Panc1 (cell line): Measurements from ENCODE around the gene CLCN4. TPM values are rescaled to one million over a fixed set of nuclear protein-coding genes. Genes with fewer than 3 reads are reported as not detected.

Experiments
- ATAC-seq: fragments of 200-7000 bp; cut with Tn5 transposase; 2 replicates; pipeline ENCODE4 v1.9.1; 2020; ENCODE audit warnings: mild to moderate bottlenecking, moderate library complexity
- Bru-seq: library from RNA; stranded (reverse); fragments of 400-500 nt; gene quantifications from one replicate; lab custom pipeline; 2021; lab: Mats Ljungman, UMichigan
- BruChase-seq, 2 experiments: library from RNA; stranded (reverse); fragments of 400-500 nt; gene quantifications; one replicate each; lab custom pipeline; 2021; lab: Mats Ljungman, UMichigan
- BruUV-seq: library from RNA; stranded (reverse); fragments of 400-500 nt; replicated peaks from 2 replicates; lab custom pipeline; 2021; lab: Mats Ljungman, UMichigan
- CTCF ChIA-PET: fragments of 300-600 bp; sonication (Branson Sonifier 250); formaldehyde crosslinking; loops from one replicate; lab custom pipeline; 2022; ENCODE audit warnings: antibody characterized with exemption; lab: Charles Lee
- POLR2A ChIA-PET: fragments of 300-600 bp; sonication (Branson Sonifier 250); formaldehyde crosslinking; loops from one replicate; lab custom pipeline; 2022; ENCODE audit warnings: antibody characterized with exemption; lab: Charles Lee
- DNase-seq: peaks from one replicate; pipeline ENCODE4 v3.0.0-alpha.2; 2010; ENCODE audit warnings: low read depth, low spot score
- H3K27ac ChIP-seq: 2 replicates; pipeline ENCODE4 v1.5.1; 2011; ENCODE audit warnings: mild to moderate bottlenecking, low read length, inconsistent platforms
- H3K27me3 ChIP-seq: fragments of 200-500 bp; sonication (Bioruptor generic); 2 replicates; pipeline ENCODE4 v1.6.0; 2014; ENCODE audit warnings: low read length, inconsistent platforms; ENCODE audit not compliant: control insufficient read depth, insufficient read depth
- H3K36me3 ChIP-seq: fragments of 200-500 bp; sonication (Bioruptor generic); 2 replicates; pipeline ENCODE4 v1.5.1; 2014; ENCODE audit warnings: inconsistent platforms, mild to moderate bottlenecking, low read length, moderate library complexity; ENCODE audit not compliant: control insufficient read depth, insufficient read depth
- H3K4me1 ChIP-seq: 2 replicates; pipeline ENCODE4 v1.5.1; 2011; ENCODE audit warnings: inconsistent platforms, mild to moderate bottlenecking, low read length, moderate library complexity; ENCODE audit not compliant: control insufficient read depth, insufficient read depth
- H3K4me3 ChIP-seq, 2 experiments: 2 replicates each; pipeline ENCODE4 v1.5.1; 2011 to 2012; ENCODE audit warnings: low read depth in 2 of 2, low read length in 2 of 2, mild to moderate bottlenecking in 2 of 2, inconsistent platforms in 1 of 2, moderate library complexity in 1 of 2
- H3K9me3 ChIP-seq: fragments of 200-500 bp; sonication (Bioruptor generic); 2 replicates; pipeline ENCODE4 v1.5.1; 2014; ENCODE audit warnings: low read depth, mild to moderate bottlenecking, inconsistent platforms, low read length, moderate library complexity; ENCODE audit not compliant: control insufficient read depth, insufficient read depth
- POLR2AphosphoS5 ChIP-seq: IDR thresholded peaks from 2 replicates; pipeline ENCODE4 v1.6.1; 2012; ENCODE audit warnings: mild to moderate bottlenecking, low read depth, low read length, moderate library complexity
- SIN3A ChIP-seq: IDR thresholded peaks from 2 replicates; pipeline ENCODE4 v1.6.1; 2012; ENCODE audit warnings: low read depth, mild to moderate bottlenecking, low read length, moderate library complexity, borderline replicate concordance; ENCODE audit not compliant: insufficient read depth
- TCF7L2 ChIP-seq: IDR thresholded peaks from 2 replicates; pipeline ENCODE4 v1.6.1; 2011; ENCODE audit warnings: mild to moderate bottlenecking, low read depth, low read length, inconsistent platforms
- in situ Hi-C: cut with HindIII; loops from 2 replicates; pipeline ENCODE4 v1.10.0; 2016; ENCODE audit warnings: low sequenced_read_pairs, low pct_unique_long_range_greater_than_20kb
- intact Hi-C: fragments of 100-400 bp; cut with micrococcal nuclease; formaldehyde crosslinking; loops from one replicate; pipeline ENCODE4 v1.10.0; 2022; ENCODE audit not compliant: unreplicated experiment
- long read RNA-seq: library from polyadenylated mRNA; unstranded; transcript quantifications from one replicate; pipeline ENCODE4 v2.0.0, GENCODE V29; 2021; ENCODE audit not compliant: unreplicated experiment
- polyA plus RNA-seq: library from polyadenylated mRNA; unstranded; fragments of >200 nt; gene quantifications from one replicate; pipeline ENCODE4 v1.2.1, GENCODE V29; 2012; ENCODE audit warnings: missing spikeins; ENCODE audit not compliant: insufficient read length
- total RNA-seq: library from RNA; stranded (reverse); gene quantifications from one replicate; pipeline ENCODE4 v1.2.1, GENCODE V29; 2021; ENCODE audit not compliant: unreplicated experiment
- TF ChIP-seq, protein P1 (sequence below): fragments of 450-650 bp; IDR thresholded peaks from 2 replicates; pipeline ENCODE4 v1.5.1; 2017; ENCODE audit warnings: mild to moderate bottlenecking
- TF ChIP-seq, protein P2 (sequence below), 2 experiments: IDR thresholded peaks; 2 replicates each; pipeline ENCODE4 v1.6.1; 2011 to 2012; ENCODE audit warnings: low read depth in 2 of 2, control low read depth in 1 of 2, low read length in 1 of 2, mild to moderate bottlenecking in 1 of 2, moderate library complexity in 1 of 2; ENCODE audit not compliant: insufficient read depth in 1 of 2

The CLCN4 gene
- total RNA-seq = 2.5 TPM
- 2.9 TPM for polyA plus RNA-seq
- Bru-seq, nascent RNA = percentile 37 among the genes with signal in this experiment
- percentile 39 among the genes with signal in this experiment for BruChase-seq, experiment 1, labeled RNA remaining after a 2-hour chase
- percentile 45 among the genes with signal in this experiment for BruChase-seq, experiment 2, labeled RNA remaining after a 6-hour chase
- long read RNA-seq, full-length matches to known transcripts = 2 of 9 reads
- long read RNA-seq, partial matches to known transcripts = 5 of 9 reads
- long read RNA-seq, other reads (novel, unspliced or antisense) = 2 of 9 reads

DNA sequence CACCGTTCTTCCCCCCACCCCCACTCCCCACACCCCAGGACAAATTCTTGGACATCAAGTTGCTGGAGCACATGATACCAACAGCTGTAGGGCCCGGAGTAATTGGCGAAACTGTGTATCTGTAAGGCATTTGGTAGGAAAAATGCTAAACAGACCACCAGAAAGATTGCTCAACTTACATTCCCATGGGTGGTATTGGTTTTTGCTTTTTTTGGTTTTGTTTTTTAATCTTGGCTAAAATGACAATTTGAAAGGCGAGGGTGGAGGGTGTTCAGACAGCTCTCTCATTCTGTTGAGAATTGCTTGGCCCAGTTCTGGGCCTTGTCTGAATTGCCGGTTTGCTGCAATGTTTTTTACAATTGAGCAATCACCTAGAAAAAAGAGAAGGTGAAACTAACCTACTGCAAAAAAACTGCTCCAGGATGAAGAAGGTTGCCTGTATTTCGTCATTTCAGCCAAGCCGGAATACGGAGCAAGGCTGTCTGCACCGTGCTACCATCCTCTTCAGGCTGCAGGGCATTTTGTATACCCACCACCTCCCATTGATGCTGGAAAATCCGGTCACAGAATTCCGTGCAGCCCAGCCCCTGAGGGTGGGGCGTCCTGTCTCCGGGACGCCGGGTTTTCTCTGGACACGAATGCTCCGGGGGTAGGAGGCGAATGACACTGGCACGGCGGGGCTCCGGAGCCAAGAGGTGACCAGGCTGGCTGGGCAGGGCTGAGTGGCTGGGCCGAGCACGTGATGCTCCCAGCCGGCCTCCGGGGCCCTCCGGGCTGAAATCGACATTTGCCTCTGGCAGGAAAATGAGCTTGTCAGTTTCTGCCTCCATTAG, at the start of gene CLCN4:
Gene CLCN4 (plus strand): TSS at position 777 of the 833 bp plus-strand sequence. CDS start 28,058 bp downstream, outside the sequence.
- POLR2A ChIA-PET = no interaction called here
- no peaks in the 10 kb centered on the region for H3K27me3 ChIP-seq
- H3K9me3 ChIP-seq = no peaks in the 10 kb centered on the region
- no peaks in the 10 kb centered on the region for H3K4me1 ChIP-seq
- TF ChIP-seq, protein P1, sequence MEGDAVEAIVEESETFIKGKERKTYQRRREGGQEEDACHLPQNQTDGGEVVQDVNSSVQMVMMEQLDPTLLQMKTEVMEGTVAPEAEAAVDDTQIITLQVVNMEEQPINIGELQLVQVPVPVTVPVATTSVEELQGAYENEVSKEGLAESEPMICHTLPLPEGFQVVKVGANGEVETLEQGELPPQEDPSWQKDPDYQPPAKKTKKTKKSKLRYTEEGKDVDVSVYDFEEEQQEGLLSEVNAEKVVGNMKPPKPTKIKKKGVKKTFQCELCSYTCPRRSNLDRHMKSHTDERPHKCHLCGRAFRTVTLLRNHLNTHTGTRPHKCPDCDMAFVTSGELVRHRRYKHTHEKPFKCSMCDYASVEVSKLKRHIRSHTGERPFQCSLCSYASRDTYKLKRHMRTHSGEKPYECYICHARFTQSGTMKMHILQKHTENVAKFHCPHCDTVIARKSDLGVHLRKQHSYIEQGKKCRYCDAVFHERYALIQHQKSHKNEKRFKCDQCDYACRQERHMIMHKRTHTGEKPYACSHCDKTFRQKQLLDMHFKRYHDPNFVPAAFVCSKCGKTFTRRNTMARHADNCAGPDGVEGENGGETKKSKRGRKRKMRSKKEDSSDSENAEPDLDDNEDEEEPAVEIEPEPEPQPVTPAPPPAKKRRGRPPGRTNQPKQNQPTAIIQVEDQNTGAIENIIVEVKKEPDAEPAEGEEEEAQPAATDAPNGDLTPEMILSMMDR = no peak
- no peak for TF ChIP-seq TCF7L2
- TF ChIP-seq, protein P2, sequence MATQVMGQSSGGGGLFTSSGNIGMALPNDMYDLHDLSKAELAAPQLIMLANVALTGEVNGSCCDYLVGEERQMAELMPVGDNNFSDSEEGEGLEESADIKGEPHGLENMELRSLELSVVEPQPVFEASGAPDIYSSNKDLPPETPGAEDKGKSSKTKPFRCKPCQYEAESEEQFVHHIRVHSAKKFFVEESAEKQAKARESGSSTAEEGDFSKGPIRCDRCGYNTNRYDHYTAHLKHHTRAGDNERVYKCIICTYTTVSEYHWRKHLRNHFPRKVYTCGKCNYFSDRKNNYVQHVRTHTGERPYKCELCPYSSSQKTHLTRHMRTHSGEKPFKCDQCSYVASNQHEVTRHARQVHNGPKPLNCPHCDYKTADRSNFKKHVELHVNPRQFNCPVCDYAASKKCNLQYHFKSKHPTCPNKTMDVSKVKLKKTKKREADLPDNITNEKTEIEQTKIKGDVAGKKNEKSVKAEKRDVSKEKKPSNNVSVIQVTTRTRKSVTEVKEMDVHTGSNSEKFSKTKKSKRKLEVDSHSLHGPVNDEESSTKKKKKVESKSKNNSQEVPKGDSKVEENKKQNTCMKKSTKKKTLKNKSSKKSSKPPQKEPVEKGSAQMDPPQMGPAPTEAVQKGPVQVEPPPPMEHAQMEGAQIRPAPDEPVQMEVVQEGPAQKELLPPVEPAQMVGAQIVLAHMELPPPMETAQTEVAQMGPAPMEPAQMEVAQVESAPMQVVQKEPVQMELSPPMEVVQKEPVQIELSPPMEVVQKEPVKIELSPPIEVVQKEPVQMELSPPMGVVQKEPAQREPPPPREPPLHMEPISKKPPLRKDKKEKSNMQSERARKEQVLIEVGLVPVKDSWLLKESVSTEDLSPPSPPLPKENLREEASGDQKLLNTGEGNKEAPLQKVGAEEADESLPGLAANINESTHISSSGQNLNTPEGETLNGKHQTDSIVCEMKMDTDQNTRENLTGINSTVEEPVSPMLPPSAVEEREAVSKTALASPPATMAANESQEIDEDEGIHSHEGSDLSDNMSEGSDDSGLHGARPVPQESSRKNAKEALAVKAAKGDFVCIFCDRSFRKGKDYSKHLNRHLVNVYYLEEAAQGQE (IDR thresholded peaks at IDR 0.05; ENCODE audit: insufficient read depth in 1 of 2, low read depth in 2 of 2, low read length in 1 of 2) = no peak
- no peak for TF ChIP-seq POLR2AphosphoS5
- TF ChIP-seq SIN3A = no peak
- no TSS peak for BruUV-seq
- H3K4me3 ChIP-seq = peak within 1 kb of the TSS; percentile 4 to 20
- in situ Hi-C loops (no loop called here), intact Hi-C loops (no loop called here)
- DNase-seq = no peak
- H3K27ac ChIP-seq = no peak within 1 kb of the TSS
- peak; percentile 76 for ATAC-seq
- no peaks in the 10 kb centered on the region for H3K36me3 ChIP-seq
- CTCF ChIA-PET = no interaction called here

DNA sequence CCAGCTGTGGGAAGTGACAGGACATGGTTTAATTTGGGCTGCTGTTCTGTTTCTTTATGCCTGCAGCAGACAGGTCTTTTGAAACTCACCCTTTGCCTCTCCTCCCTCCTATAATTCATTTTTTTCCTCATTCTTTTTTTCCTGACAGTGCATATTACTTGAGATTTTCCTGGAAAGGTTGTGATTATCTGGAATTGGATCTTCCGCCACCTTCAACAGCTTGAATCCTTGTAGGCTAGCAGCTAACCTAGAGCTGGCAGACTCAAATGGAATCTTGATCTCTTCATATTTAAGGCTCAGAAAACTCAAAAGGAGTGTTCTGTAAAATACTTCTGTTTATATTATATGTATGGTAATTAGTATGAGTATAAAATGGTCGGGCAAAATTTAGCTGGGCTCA, 49.3 kb upstream of the CLCN4 start:
- intact Hi-C loops = no loop called here
- DNase-seq (no peak), ATAC-seq (no peak)
- H3K27me3 ChIP-seq = no peaks in the 10 kb centered on the region
- in situ Hi-C loops = no loop called here
- no peak for TF ChIP-seq POLR2AphosphoS5
- TF ChIP-seq, protein P1 = no peak
- TF ChIP-seq SIN3A = no peak
- TF ChIP-seq, protein P2 (IDR thresholded peaks at IDR 0.05; ENCODE audit: insufficient read depth in 1 of 2, low read depth in 2 of 2, low read length in 1 of 2) = no peak
- no peak for TF ChIP-seq TCF7L2
- no peak overlapping the region for H3K4me3 ChIP-seq
- BruUV-seq = no TSS peak
- H3K9me3 ChIP-seq = no peaks in the 10 kb centered on the region
- no peaks in the 10 kb centered on the region for H3K4me1 ChIP-seq
- H3K36me3 ChIP-seq = no peaks in the 10 kb centered on the region
- no peak overlapping the region for H3K27ac ChIP-seq
- CTCF ChIA-PET = no interaction called here
- POLR2A ChIA-PET = no interaction called here
